Measurements from ENCODE around the gene MBNL3.

DNA sequence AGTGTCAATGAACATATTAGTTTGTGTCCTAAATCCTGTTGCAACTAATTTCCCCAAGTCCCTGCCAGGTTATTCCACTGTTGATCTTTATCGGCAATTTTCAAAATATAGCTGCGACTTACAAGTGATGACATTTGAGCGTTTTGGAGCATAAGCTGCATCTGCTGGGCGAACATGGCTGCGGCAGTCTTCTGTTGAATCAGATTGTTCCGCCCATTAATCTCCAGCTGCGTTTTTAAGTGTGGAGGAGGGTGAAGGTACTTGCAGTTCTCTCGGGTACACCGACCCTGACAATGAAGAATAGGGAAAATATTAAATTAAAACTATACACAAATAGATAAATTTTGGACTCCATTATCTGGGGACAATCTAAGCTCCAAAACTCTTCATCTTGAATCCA lies 82.7 kb downstream of the MBNL3 start:
- TF ChIP-seq POLR2A (IDR thresholded peaks at IDR 0.05) (no peak), CTCF (IDR thresholded peaks at IDR 0.05) (no peak), EP300 (IDR thresholded peaks at IDR 0.05) (no peak)
